GM10266 (cell line): ENCODE measurements around the gene CIZ1.

ENCODE experiments used
- DNase-seq: peaks from one replicate; pipeline ENCODE4 v3.0.0; 2012; ENCODE audit errors: extremely low spot score
- TF ChIP-seq, protein P1 (sequence below): IDR thresholded peaks from 2 replicates; pipeline ENCODE4 v1.5.1; 2012; ENCODE audit warnings: mild to moderate bottlenecking, low read depth; ENCODE audit not compliant: control insufficient read depth, insufficient read depth; ENCODE audit errors: missing control alignments

CIZ1 gene

DNA sequence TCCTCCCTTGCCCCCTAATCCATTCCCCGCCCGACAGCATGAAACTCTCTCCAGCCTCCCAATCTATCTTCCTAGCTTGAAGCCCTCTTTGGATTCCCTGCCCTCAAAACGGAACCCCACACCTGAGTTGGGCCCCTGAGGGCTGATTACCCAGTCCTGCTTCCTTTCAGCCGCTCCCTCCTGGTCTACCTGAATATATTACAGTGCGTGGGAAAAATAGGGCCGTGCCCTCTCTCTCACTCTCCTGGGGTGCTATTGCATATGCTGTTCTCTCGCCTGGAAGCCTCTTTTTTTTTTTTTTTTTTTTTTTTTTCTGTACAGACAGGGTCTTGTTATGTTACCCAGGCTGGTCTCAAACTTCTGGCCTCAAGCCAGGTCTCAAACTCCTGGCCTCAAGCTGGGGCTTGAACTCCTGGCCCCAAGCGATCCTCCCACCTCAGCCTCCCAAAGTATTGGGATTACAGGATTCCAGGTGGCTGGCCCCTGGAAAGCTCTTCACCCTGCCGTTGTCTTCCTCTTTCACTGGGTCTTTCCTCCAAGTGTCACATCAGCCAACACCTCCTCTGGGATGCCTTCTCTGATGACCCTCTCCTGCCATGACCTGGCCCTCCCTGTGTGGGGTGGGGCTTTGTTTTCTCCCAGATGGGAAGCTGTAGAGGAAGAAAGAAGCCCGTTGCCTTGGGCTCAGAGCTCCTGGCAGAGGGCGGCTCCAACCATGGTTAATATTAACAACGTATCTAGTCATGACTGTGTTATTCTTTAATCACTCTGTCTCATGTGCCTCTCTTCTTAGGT is 20.0 kb upstream of the CIZ1 start:
- DNase-seq = no peak
- TF ChIP-seq, protein P1, sequence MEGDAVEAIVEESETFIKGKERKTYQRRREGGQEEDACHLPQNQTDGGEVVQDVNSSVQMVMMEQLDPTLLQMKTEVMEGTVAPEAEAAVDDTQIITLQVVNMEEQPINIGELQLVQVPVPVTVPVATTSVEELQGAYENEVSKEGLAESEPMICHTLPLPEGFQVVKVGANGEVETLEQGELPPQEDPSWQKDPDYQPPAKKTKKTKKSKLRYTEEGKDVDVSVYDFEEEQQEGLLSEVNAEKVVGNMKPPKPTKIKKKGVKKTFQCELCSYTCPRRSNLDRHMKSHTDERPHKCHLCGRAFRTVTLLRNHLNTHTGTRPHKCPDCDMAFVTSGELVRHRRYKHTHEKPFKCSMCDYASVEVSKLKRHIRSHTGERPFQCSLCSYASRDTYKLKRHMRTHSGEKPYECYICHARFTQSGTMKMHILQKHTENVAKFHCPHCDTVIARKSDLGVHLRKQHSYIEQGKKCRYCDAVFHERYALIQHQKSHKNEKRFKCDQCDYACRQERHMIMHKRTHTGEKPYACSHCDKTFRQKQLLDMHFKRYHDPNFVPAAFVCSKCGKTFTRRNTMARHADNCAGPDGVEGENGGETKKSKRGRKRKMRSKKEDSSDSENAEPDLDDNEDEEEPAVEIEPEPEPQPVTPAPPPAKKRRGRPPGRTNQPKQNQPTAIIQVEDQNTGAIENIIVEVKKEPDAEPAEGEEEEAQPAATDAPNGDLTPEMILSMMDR = no peak

- no peak for DNase-seq
- TF ChIP-seq, protein P1 = no peak
These were observed 17.7 kb upstream of the CIZ1 start for GRCh38 chr9:128208946-128209669.

- TF ChIP-seq, protein P1 = no peak
- DNase-seq = no peak
These were observed 17.0 kb upstream of the CIZ1 start for GRCh38 chr9:128208386-128208785.

DNA sequence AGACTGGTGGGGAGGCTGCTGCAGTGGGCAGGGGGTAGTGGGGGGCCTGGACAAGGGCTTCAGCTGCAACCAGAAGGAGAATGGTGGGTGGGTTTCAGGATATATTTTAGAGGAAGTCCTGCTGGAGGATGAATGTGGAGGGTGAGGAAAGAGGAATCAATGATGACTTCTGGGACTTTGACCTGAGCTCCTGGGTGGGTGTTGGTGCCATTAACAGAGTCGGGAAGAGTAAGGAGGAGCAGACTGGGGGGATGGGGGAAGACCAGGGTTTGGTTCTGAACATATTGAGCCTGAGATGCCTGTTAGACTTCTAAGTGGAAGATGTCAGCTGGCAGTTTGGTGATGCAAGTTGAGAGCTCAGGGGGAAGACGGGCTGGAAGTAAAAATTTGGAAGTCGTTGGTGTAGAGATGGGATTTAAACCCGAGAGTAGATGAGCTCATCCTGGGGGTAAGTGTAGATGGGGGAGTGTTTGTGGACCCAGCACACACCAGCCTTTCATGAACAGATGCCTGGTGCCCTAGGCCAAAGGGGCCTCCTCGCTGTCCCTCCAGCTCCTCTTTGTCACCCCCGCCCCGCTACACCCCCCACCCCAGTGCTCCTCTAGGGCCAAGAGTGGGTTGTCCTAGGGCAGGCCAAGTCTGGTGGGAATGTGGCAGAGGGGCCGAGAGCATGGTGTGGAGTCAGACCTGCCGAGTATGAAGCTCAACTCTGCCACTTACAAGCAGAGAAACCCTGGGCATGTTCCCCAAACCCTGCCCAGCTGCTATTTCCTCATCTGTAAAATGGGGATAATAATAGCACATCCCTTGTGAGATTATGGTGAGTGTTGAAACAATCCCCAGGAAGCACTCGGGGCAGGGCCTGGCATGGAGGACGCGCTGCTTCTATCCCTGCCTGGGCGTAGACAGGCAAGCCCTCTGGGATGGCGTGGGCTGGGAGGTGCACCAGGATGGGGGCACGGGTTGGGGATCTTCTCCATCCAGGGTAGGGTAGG is 15.8 kb upstream of the CIZ1 start:
- TF ChIP-seq, protein P1 = no peak
- no peak for DNase-seq

DNA sequence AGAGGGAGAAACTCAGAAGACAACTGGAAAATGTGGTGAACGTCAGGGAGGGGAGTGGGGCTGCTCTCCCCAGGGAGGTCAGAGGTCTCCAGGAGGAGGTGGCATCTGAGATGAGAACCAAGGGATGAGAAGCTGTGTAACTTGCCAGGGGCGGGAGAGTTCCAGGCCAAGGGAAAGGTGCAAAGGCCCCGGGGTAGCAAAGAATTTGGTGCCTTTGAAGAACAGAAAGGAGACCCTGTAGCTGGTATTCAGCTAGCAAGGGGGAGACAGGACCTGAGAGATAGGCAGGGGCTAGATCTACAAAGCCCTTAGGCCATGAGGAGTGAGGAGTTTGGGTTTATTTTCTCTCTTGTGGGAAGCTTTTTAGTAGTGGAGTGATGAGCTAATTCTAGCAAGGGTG is 15.1 kb upstream of the CIZ1 start:
- TF ChIP-seq, protein P1 = no peak
- no peak for DNase-seq

- DNase-seq = no peak
- TF ChIP-seq, protein P1 = no peak
These were observed 14.0 kb upstream of the CIZ1 start for GRCh38 chr9:128205296-128205944.
